ENCODE results near the gene RCL1.
"Not testable (repeated sequence)": the region's sequence is repeated elsewhere in the genome, so short reads cannot be mapped to it uniquely, and the experiment has no call there.

RCL1 gene

GRCh38 chr9:4792572-4793458 lies at the start of gene RCL1:
Gene RCL1 (plus strand): TSS chr9:4792944. CDS start chr9:4793092, 148 bp downstream.
- peak; percentile 98 for DNase-seq

GRCh38 chr9:4743131-4743875 lies 49.4 kb upstream of the RCL1 start:
- DNase-seq: no peak

- DNase-seq: peak; percentile 52
These were observed 46.3 kb upstream of the RCL1 start for GRCh38 chr9:4746278-4747030.

- no peak for DNase-seq
These were observed 44.1 kb upstream of the RCL1 start for GRCh38 chr9:4748612-4749011.

GRCh38 chr9:4750023-4750673 lies 42.6 kb upstream of the RCL1 start:
- peak; percentile 71 for DNase-seq

- not testable (repeated sequence) for DNase-seq
These were observed 38.2 kb upstream of the RCL1 start for GRCh38 chr9:4754530-4754929.

GRCh38 chr9:4755026-4755609 lies 37.6 kb upstream of the RCL1 start:
- DNase-seq: no peak

GRCh38 chr9:4756420-4756819 lies 36.3 kb upstream of the RCL1 start:
- DNase-seq: no peak

GRCh38 chr9:4760122-4760521 lies 32.6 kb upstream of the RCL1 start:
- peak; percentile 59 for DNase-seq

- DNase-seq: peak; percentile 54
These were observed 30.4 kb upstream of the RCL1 start for GRCh38 chr9:4762108-4762885.

GRCh38 chr9:4762886-4763541 lies 29.7 kb upstream of the RCL1 start:
- DNase-seq: peak; percentile 90

GRCh38 chr9:4764033-4764432 lies 28.7 kb upstream of the RCL1 start:
- DNase-seq: no peak

GRCh38 chr9:4768681-4769080 lies 24.1 kb upstream of the RCL1 start:
- DNase-seq: no peak

- no peak for DNase-seq
These were observed 23.2 kb upstream of the RCL1 start for GRCh38 chr9:4769321-4770080.

- no peak for DNase-seq
These were observed 21.0 kb upstream of the RCL1 start for GRCh38 chr9:4771788-4772187.

- DNase-seq: no peak
These were observed 18.5 kb upstream of the RCL1 start for GRCh38 chr9:4774209-4774608.

GRCh38 chr9:4774958-4775357 lies 17.8 kb upstream of the RCL1 start:
- not testable (repeated sequence) for DNase-seq

GRCh38 chr9:4780651-4781050 lies 12.1 kb upstream of the RCL1 start:
- no peak for DNase-seq

GRCh38 chr9:4781408-4781807 lies 11.3 kb upstream of the RCL1 start:
- no peak for DNase-seq

GRCh38 chr9:4783191-4783590 lies 9.6 kb upstream of the RCL1 start:
- not testable (repeated sequence) for DNase-seq

Measured in suppressor macrophage treated with lipopolysaccharide for 4 hours (primary cell).